Amniotic epithelial cell (primary cell): ENCODE data around the gene KIF21B.

Experiments
- DNase-seq: peaks from one replicate; pipeline ENCODE4 v3.0.0-alpha.2; 2010; ENCODE audit warnings: low read depth

KIF21B gene

DNA sequence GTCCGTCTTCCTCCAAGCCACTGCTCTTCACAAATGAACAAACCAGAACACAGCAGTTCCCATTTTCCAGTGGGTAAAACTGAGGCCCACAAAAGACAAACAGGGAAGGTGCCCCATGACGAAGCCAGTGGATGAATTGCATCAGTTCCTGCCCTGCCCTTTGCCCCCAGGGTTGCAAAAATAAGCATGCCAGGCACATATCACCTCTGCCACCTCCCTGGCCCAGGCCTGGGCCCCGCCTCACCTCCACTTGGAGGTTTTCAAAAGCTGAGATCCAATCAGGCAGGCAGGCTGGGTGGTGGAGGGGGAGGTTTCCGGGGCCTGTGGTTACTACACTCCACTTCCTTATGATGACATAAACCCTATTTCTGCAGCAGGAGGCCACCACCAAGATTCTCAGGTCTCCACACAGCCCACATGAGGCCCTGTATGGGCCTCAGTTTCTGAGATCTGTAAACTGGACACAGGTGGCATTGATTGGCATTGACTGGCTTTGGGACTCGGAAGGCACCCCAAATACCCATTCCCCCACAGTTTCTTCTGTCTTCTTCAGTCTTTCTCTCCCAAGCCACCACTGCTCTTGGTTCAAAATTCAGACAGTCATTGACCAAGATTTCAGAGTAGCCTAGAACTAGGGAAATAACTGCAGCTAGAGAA lies 4.1 kb downstream of the KIF21B start:
- DNase-seq: peak; percentile 66

DNA sequence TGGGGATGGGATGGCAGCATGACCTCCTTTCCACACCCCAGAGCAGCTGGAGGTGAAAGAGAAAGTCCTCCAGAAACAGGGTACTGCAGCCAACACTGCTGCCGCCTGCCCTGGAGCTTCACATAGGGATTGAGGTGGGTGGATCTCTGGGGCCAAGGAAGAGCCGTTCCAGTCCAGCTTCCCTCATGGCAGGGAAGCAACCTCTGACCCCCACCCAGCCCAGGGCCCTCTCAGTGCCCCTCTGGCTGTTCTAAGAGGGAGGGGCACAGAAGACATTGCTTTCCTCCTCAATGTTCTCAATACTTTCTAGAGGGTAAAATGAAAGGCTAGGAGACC lies 5.7 kb downstream of the KIF21B start:
- no peak for DNase-seq

DNA sequence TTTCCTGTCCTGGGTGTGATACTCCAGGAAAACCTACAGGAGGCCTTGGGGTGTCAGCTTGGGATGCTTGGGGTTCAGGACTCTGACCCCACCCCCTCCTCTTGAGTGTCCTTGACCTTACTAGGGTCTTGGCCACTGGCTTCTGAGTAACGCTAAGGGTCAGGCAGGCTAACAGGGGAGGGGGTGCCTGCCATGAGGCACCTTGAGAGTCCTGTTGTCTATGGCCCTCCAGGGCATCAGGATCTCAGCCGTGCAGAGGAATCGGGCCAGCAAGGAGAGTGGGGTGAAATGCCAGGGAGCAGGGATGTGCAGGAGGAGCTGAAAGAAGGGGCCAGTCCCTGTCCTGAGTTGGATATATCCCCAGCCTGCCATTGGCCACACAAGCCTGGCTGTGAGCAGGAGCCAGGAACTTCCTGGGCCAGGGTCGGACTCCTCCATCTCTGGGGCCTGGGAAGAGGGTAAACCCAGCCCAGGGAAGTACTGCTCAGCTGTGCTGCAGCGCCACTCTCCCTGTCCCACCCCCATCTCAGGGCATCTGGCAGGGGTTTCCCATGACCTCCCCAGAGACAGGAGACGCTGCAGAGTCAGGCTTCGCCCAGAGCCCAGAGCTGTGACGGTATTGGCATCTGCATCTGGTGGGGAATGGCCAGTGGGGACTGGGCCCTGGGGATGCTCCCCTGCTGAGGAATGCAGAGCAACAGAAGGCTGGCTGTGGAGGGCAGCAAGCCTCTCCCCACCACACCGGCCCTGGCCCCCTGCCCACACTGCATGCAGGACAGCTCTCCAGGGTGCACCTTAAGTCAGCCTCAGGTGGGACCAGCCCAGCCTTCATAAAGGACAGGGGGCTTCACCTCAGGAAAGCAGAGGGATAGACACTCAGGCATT lies 6.3 kb downstream of the KIF21B start:
- DNase-seq: no peak

DNA sequence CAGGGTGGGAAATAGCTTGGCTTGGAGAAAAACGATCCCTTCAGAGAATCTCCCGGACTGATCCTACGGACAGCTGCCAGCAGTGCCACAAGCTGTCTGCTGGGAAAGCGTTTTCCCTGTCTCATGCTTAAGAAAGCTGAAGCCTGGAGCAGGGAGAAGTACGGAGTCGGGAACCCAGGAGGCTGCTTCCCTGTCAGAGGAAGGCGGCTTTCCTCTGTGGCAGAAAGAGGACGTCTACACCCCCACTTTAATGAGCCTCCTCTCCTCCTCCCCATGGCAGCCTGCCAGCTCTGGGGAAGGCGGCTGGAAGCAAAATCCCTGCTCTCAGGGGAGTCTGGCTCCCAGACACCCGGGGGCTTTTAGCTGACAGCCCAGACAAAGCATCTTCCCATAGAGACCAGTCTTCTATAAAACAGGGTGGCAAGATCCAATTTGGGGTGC lies 7.3 kb downstream of the KIF21B start:
- peak; percentile 30 for DNase-seq

DNA sequence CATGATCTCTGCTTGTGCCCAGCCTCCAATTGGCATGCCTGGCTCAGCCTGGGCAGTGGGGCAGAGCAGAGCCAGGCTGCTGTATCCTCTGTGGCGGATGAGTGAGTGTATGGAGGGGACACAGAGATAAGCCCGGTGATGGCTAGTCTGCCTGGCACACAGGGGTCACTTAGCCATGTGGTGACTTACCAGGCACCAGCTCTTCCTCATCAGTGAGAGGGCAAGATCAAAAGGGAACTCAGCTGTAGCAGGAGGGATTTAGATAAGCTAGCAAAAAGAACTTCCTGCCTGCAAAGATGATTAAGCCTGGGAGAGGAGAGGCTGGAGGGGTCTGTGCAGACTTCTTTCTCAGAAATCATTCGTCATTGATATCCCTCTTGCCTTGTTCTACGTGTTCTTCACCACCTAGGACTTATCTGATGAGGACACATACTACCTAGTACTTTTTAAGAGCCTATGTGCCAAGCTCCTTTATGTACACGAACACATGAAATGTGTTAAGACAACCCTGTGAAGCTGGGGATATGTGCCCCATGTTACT lies 7.9 kb downstream of the KIF21B start:
- peak; percentile 39 for DNase-seq

DNA sequence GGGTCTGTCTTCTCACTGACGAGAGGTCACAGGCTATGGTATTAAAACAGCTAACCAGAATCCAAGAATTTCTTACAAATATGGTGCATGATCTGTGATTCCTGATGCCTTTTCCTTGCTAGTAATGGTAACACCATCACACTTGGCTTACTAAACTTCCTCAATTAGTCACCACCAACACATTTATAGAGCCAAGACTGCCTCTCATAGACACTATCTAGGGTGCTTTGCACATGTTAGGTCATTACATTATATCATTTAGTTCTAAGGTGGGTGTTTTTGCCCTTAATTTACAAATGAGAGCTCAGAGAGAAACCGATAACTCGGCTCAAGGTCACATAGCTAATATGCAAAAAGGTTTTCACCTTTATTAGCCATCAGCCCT lies 8.7 kb downstream of the KIF21B start:
- no peak for DNase-seq

DNA sequence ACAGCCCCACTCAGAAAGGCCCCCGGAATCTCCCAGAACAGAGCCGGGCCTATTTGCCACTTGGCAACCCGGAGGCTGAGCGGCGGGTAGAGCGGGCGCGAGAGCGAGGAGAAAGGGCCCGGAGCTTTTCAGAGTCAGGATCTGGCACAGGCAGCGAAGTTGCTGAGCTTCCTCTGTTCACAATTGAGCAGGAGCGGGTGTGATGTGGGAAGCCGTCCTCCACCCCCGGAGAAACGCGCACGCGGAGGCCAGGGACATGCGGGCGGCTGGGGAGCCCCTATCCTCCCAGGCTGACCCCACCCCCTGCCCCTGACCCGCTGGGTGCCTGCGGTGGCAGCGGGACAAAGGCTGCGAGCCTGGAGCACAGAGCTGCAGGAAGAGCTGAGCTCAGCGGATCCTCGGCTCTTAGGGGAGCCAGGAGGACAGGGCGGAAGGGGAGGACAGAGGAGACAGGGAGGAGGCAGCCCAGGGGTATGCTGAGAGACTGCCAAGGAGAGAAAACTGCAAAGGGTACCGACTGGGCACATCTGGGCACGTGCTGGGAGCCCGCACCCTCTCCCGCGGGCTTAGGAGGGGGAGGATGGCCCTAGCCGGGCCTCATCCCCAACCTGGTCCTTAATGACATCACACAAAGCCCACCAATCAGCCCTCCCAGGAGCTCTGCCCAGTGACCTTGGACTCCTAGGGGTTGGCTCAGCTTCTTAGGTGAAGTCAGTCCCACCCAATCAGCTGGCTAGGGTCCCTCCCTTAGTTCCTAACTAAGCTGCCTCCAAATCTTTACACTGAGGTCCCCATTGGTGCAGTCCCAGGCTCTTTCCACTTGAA lies 9.3 kb downstream of the KIF21B start:
- no peak for DNase-seq

DNA sequence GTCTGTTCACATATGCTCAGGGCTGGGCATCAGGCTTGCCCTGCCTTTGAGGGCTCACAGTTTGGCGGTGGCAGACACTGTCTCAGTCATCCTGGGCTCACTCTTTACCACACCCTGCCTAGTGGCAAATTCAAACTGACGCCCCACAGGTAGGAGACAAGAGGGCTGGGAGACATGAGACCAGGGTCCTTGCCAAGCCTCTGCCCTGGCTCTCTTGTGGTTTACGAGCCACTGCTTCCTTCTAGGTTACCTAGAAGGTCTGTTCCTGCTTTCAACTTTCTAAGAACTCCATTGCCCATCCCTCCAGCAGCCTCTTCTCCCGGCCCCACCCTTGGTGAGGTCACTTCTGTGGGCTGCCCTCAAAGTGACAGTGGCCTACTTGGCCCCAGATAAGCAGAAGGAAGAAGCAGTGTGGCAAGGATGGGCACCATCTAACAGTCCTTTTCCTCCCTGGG lies 10.5 kb downstream of the KIF21B start:
- no peak for DNase-seq

DNA sequence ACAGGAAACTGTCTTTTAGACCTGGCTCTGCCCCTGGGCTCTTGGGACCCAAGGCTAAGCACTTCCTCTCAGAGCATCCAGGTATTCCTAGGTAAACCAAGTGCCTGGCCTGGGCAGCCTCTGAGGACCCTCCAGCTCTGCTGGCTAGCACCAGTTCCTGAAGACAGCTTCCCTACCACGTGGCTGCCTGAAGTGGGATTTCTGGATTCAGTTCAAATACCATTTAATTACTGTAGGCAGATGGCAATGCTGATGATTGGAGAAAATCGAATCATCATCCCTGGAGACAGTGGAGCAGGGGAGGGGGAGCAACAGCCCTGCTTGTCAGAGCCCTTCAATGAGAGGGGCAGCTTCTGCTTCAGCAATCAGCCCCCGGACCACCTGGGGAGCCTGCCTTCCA lies 11.9 kb downstream of the KIF21B start:
- no peak for DNase-seq

DNA sequence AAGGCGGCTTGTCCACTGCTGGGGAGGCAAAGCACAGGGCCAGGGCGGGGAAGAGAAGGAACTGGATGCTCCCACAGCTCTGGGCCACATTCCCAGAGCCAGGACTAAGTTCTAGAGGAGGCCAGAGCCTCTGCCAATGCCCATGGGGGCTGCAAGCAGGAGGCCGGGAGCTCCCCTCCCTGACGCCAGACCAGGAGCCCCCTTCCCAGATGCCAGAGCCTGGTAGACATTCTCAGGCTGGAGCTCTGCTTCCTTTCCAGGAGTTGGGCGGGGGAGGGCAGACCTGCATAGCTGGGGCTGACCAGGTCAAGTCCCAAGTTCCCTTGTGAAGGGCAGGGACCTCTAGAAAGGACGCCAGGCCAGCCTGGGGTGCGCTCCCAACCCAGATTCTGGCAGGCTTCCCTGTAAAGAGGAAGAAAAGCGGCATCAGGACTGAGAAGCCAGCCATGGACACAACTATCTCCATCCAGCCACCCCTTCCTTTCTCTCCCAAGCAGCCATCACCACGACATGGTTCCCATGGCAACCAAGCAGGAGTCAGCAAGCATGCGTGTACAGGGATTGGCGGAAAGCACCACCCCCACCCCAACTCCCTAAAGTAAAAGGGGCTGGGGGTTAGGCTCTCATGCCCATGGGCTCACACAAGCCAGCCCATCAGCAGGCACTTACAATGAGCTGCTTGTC lies 13.4 kb downstream of the KIF21B start:
- no peak for DNase-seq

DNA sequence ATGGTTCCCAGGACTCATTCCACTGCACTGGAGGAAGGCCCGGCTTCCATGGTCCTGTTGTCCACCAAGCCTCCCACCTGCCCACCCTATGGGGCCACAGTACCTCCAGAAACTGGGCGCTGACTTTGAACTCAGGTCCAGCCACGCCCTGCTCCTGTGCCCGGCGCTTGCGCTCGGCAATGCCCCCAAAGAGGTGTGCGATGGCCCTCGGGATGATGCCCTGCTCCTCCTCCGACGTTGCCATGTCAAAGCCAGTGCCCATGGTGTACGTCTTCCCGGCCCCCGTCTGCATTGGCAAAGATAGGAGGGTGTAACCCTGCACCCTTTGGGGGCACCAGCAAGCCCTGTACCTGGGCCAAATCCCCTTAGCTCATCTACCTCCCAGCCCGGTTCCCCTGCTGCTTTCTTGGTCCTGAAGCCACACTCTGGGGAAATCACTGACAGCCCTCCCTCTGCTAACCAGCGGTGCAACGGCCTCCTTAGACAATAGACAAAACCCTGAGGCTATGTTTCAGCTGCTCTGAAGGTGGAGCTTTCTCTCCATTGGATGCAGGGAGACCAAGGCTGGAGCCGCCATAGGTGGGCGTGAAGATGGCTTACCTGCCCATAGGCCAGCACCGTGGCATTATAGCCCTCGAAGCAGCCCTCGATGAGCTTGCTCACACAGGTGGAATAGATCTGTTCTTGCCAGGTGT lies 14.7 kb downstream of the KIF21B start:
- DNase-seq: no peak

DNA sequence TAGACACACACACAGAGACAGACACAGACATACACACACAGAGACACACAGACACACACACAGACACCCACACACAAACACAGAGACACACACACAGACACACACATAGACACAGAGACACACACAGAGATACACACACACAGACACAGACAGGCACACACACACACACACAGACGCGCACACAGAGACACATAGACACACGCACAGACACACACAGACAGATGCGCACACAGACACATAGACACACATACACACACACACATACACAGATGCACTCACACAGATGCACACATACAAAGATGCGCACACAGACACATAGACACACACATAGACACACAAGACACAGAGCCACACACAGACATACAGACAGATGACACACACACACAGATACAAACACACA lies 16.0 kb downstream of the KIF21B start:
- DNase-seq: no peak

DNA sequence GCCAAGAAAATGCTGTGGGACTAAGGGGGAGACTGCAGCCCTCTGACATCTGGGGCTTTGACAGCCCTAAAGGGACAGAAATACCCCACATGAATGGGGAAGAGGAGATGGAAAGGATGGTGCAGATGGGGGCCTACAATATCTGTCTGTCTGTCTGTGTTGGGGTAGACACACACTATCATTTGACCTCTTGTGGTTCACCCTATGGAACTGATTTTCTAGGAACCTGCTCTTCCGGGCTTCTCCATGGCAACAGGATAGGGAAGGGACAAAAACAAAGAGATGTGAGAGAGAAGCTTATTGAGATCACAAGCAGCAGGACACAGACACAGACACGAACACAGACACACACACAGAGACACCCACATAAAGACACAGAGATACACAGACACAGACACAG lies 17.1 kb downstream of the KIF21B start:
- no peak for DNase-seq

DNA sequence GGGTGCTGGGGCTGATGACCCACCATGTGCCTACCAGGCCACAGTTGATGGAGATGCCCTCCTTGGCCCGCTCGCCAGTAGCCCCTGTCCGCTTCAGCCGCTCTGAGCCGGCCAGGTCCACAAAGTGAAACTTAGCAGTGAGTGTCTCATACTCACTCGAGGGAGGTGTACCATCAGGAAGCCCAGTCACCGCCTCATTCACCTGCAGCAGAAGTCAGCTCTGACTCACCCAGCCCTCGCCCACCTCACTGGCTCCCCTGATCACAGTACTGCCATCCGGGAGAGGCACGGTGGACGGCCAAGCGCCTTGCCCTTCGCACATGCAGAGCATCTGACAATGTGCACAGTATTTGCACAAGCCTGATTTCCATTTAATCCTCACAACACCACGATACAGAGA lies 18.8 kb downstream of the KIF21B start:
- no peak for DNase-seq

DNA sequence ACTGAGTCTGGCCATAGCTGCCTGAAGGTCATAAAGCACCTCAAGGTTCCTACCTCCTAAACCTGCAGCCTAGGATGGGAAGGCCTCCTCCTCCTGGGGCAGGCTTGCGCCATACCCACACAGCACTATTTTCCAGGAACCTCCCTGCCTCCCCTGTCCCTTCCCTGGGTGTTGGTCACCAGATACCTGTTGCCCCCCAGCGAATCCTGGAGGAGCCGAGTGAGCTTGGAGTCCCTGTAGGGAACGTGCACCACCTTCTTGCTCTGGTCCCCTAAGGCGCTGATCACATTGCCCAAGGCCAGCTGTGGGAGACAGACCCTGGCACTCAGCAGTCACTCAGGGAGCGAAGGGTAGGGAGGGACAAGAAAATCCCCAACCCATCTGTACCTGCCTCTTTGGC lies 19.4 kb downstream of the KIF21B start:
- DNase-seq: no peak

DNA sequence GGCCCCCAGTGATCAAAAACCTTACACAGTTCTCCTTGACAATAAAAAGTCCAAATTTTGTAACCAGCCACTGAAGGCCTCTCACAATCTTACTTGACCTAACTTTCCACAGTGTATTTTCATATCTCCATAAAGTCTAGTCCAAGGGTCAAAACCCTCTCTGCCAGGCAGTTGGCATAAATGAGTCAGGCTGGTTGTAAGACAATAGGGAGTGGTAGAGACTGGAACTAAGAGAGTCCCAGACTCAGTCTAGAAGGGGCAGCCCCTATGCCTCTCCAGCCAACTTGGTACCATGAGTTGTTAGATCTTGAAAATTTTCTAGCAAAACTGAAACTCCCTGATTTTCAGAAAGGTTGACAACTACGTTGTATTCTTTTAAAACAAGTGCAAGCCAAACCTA lies 21.0 kb downstream of the KIF21B start:
- no peak for DNase-seq

DNA sequence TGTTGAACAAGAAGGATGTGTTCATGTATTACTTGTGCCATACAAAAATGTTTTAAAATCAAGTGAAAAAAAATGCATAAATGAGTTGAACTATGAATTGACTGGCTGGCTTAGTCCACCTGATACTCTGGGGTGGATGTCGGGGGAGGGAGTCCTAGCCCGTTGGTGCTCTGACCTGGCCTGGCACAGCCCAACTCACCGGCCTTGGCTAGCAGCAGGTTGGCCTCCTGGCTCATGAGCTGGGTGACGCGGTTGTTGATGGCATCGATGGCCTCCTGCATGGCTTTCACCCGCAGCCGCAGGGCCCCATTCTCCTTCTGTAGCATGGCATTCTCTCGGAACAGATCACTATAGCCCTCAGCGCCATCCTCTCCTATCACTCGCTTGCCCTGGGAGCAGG lies 21.6 kb downstream of the KIF21B start:
- DNase-seq: no peak

DNA sequence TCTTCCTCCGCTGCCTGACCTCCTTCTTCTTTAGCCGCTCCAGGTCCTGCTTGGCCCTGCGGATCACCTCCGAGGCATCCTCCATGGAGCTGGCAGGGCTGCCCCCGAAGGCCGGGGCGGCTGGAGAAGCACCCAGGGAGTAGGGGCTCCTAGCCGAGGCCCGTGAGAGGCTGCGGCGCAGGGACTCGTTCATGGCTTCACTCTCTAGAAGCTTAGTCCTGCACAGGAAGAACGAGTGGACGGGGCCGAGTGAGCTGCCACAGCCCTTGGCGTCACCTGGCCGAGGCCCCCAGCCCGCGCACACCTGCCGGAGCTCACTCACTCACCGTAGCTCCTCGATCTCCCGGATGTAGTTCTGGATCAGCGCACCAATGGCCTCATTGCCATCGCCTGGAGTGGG lies 23.1 kb downstream of the KIF21B start:
- no peak for DNase-seq

DNA sequence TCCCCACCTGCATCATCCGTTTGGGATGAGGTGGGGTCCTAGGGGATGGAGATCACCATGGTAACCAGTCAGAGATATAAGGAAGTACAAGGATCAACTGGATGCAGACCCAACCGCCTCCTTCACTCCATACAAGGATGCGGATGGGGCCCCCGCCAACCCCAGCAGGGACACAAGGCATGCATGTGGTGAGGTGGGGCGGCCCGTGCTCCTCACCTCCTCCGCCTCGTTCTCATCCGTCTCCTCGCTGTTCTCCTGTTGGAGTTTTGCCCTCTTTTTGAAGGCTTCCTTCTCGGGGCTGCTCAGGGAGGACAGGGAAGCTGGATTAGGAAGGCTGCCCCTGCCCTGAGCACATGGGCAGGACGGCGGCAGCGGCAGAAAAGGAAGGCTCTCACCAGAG lies 23.8 kb downstream of the KIF21B start:
- DNase-seq: no peak

DNA sequence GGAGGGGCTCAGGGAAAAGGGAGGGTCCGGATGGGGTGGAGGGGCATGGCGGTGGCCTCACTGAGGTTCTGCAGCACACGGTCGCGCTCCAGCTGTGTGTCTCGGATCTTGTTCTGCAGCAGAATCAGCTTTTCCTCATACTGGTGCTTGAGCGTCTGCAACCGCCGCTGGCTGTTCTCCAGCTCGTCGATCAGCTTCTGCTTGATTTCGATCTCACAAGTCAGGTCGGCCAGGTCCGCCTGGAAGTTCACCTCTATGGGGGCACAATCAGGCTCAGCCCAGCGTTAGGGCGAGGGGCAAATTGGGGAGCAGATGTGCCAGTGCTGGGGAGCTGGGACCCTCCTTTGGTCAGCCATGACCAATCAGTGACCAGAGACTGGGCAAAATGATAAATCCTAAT lies 25.2 kb downstream of the KIF21B start:
- DNase-seq: no peak

DNA sequence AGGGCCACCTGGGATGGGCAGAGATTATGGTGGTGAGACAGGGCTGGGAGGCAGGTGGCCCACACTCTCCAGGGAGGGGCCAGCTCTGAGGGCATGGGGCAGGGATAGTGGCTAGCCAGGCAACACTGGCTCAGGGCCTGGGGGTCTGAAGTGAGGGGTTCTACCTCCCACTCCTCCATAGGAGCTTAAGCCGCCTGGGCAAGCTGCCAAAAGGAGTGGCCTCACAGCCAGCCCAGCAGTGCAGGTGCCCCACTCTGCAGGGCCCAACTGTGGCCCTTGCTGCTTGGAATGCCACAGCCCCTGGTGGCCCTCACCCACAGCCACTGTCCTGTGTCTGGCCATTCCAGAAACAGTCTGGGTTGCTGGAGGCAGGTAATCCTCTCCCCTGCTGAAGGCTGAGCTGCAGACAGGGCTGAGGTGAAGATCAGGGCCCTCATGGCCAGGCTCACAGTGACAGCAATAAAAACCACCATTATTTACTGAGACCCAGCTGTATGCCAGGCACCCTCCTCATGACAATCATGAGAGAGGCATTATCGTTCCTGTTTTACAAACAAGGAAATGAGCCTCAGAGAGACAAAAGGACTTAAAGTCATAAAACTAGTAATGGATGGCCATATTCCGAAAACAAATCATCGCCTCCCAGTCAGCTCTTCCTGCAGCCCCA lies 31.0 kb downstream of the KIF21B start:
- no peak for DNase-seq
